SJSA1 (cell line): ENCODE measurements around the gene NHS. TPM values are rescaled to one million over a fixed set of nuclear protein-coding genes. Genes with fewer than 3 reads are reported as not detected.

ENCODE experiments used
- DNase-seq, 2 experiments: peaks; one replicate each; pipeline ENCODE4 v3.0.0-alpha.2; 2015 to 2020; ENCODE audit warnings: low spot score in 2 of 2, low read depth in 1 of 2
- H3K27ac ChIP-seq: fragments of 250-450 bp; sonication (Bioruptor Pico); 2 replicates; pipeline ENCODE4 v1.5.1; 2020; ENCODE audit warnings: mild to moderate bottlenecking, moderate library complexity
- H3K27me3 ChIP-seq: fragments of 250-450 bp; sonication (Bioruptor Pico); replicated peaks from 2 replicates; pipeline ENCODE4 v1.5.1; 2020; ENCODE audit warnings: mild to moderate bottlenecking, moderate library complexity
- H3K36me3 ChIP-seq: fragments of 250-450 bp; sonication (Bioruptor Pico); 2 replicates; pipeline ENCODE4 v1.5.1; 2020; ENCODE audit warnings: mild to moderate bottlenecking
- H3K4me1 ChIP-seq: fragments of 250-450 bp; sonication (Bioruptor Pico); replicated peaks from 2 replicates; pipeline ENCODE4 v1.6.1; 2021; ENCODE audit warnings: mild to moderate bottlenecking
- H3K4me3 ChIP-seq: fragments of 250-450 bp; sonication (Bioruptor Pico); 2 replicates; pipeline ENCODE4 v1.5.1; 2020; ENCODE audit warnings: mild to moderate bottlenecking
- H3K9me3 ChIP-seq: fragments of 250-450 bp; sonication (Bioruptor Pico); replicated peaks from 2 replicates; pipeline ENCODE4 v1.5.1; 2020; ENCODE audit warnings: mild to moderate bottlenecking
- total RNA-seq: library from RNA; depleted of rRNA; stranded (reverse); fragments of >200 nt; shearing (Covaris generic); gene quantifications from 2 replicates; pipeline ENCODE4 v1.2.3, GENCODE V29; 2014

NHS gene
- total RNA-seq, 1 experiment from 2014 or later = 2.6 TPM

DNA sequence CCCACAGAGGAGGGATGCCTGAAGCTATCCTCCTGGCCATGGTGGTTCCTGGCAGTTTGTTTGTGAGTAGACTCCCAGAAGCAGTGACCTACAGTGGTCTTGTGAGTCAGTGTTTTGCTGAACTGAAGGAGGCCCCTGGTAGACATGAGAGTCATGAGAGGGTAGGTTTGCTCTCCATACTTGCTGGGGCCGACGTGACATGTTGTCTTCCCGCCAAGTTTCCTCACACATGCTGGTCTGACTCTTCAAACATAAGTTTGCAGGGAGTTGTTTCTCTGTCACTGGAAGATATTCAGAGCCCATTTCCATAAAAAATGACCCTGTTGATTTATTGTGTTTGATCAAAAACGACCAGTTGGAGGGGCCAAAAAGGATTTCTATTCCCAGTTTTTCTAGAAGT lies 231.2 kb downstream of the NHS start:
- H3K27me3 ChIP-seq = no peaks in the 10 kb centered on the region
- H3K27ac ChIP-seq = no peak overlapping the region
- no peak for DNase-seq
- no peaks in the 10 kb centered on the region for H3K9me3 ChIP-seq
- H3K36me3 ChIP-seq = no peaks in the 10 kb centered on the region
- H3K4me3 ChIP-seq = no peak overlapping the region
- no peaks in the 10 kb centered on the region for H3K4me1 ChIP-seq

DNA sequence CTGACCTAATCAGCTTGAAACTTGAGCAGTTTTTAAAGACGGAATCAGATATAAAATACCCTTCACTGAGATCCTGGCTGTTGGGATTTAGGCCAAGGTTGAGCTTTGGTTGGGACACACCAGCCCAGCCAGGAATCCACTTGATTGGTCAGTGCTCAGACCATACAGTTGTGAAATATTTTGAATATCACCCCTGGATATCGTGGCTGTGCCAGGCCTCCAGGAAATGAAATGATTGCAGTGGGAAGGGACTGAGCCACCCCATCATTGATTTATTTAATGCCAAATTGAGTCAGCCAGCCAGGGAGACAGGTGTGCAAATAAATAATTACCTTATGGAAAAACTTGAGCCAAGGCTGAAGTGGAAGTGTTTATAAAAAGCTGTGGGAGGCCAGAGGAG lies 233.9 kb downstream of the NHS start:
- no peaks in the 10 kb centered on the region for H3K27me3 ChIP-seq
- H3K4me1 ChIP-seq = no peaks in the 10 kb centered on the region
- no peaks in the 10 kb centered on the region for H3K9me3 ChIP-seq
- H3K36me3 ChIP-seq = no peaks in the 10 kb centered on the region
- DNase-seq = no peak
- no peak overlapping the region for H3K27ac ChIP-seq
- H3K4me3 ChIP-seq = no peak overlapping the region

DNA sequence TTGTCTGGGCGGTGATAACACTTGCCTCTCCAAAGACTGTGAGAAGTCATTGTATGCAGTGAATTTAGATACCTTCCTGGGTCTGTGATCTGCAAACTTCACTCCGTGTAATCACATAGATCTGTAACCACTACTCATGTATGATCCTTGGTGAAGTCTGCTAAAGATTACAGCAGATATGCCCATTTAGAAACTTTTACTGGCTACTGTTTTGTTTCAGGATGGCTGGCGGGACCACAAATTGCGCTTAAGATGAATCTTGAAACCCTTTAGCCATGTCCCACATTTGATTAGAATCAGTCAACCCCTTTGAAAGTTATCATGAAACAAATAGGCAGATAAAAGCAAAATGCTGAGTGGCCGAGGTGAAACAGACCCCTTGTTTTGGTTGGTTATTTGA lies 235.8 kb downstream of the NHS start:
- no peaks in the 10 kb centered on the region for H3K36me3 ChIP-seq
- no peaks in the 10 kb centered on the region for H3K27me3 ChIP-seq
- no peak for DNase-seq
- H3K9me3 ChIP-seq = no peaks in the 10 kb centered on the region
- peaks cover 5% of the 10 kb centered on the region; the same call in 1 of the 2 replicates for H3K4me1 ChIP-seq
- no peak overlapping the region for H3K4me3 ChIP-seq
- H3K27ac ChIP-seq = no peak overlapping the region

DNA sequence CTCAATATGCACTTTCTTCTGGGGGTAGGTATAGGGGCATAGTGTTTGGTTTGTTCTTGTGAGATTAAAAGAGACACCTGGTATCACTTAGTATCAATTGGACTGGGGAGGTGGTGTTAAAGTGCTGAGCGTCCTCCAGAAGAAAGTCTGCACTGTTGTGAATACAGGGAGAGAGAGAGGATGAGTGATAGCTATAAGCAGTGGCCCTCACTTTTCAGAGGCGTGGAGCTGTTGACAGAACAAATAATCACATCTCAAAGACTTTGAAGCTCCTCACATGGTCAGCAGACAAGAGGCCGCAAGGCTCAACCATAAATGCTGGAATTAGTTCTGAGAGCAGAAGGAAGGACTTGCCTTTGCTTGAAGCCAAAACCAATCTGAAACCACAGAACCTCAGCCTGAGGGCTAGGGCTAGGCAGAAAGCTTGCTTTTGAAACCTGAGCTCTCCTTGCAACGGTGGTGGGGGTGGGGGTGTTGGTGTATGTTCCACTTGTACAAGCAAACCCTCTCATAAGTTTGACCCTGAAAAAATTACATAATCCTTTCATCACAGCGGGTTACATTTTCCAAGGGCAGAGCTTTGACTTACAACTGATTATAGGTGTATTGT lies 239.1 kb downstream of the NHS start:
- H3K9me3 ChIP-seq = no peaks in the 10 kb centered on the region
- no peaks in the 10 kb centered on the region for H3K36me3 ChIP-seq
- no peak for DNase-seq
- no peak overlapping the region for H3K27ac ChIP-seq
- H3K27me3 ChIP-seq = no peaks in the 10 kb centered on the region
- H3K4me1 ChIP-seq = peaks cover 23% of the 10 kb centered on the region
- no peak overlapping the region for H3K4me3 ChIP-seq

DNA sequence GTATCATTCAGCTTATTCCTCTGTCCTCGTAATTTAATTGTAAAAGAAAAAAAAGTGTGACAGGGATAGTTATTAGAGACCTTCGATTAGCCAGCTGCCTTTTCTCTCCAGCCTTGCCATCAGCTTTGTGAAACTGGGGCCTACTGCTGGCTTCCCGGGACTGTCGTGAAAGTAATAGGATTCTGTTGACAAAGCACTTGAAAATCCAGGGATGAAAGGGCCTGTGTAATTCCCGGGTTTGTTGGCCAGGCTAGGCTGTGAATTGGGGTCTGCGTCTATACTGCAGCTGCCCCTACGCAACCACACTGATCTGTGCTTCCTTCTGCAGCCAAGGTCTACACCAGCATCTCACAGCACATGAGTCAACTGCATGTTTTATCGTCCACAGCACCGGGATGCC lies 241.9 kb downstream of the NHS start:
- peaks cover 33% of the 10 kb centered on the region for H3K4me1 ChIP-seq
- no peaks in the 10 kb centered on the region for H3K36me3 ChIP-seq
- no peaks in the 10 kb centered on the region for H3K9me3 ChIP-seq
- no peak overlapping the region for H3K4me3 ChIP-seq
- H3K27me3 ChIP-seq = no peaks in the 10 kb centered on the region
- no peak for DNase-seq
- H3K27ac ChIP-seq = no peak overlapping the region

DNA sequence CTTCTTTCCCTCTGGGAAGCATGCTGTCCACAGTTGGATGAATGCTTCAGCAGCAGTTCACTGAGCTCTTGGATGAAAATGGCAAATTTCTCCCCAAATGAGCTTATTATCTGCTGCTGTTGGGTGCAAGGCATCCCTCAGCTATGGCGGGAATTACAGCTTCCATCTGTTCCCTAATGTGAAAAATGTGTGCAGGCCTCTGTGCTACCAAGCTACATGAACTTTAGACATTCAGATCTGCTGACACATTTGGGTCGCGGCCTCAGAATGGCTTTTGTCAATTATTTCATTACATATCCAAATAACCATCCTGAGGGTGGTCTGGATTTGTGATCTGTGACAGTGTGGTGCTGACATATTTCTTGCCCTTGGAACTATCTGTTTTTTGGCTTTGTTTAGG lies 242.8 kb downstream of the NHS start:
- peak; percentile 36 to 43 for DNase-seq
- Histone ChIP-seq H3K9me3 (no peaks in the 10 kb centered on the region), H3K4me1 (peaks cover 39% of the 10 kb centered on the region), H3K27ac (no peak overlapping the region), H3K27me3 (no peaks in the 10 kb centered on the region), H3K36me3 (no peaks in the 10 kb centered on the region), H3K4me3 (no peak overlapping the region)

DNA sequence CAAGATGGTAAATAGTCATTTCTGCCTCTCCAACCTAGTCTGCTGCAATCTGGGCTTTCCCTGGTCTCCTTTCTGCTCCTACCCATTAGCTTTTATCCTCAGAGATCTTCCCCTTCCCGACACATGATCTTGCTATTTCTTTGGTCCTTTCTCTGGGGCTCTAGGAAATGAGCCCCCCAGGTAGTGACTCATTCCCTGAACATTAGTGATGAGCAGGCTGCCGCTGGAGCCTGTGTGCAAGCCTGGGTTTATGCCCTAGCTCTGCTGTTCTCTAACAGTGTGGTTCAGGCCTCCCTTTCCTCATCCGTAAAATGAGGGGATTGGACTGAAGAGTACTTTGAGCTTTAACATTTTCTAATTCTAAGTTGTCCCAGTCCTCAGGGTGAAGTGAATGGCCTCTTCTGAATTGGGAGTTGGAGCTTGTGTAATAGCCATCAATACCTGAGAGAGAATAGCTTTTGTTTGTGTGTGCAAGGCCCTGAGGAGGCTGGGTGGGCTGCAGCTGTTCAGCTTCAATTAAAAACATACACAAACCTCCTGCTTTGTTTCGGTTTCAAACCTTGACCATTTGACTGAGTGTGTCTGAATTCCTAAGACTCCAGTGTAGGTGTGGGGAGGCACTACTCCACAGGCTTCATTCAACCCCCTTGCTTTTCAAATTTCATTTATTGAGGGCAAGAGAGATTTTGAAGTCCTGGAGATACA lies 246.7 kb downstream of the NHS start:
- peak in 1 of 2 experiments; percentile 31 for DNase-seq
- H3K27ac ChIP-seq = 0 out of 2 replicates have a peak overlapping the region, but pooled peaks have one; percentile 21
- H3K36me3 ChIP-seq = no peaks in the 10 kb centered on the region
- no peaks in the 10 kb centered on the region for H3K27me3 ChIP-seq
- H3K4me1 ChIP-seq = peaks cover 34% of the 10 kb centered on the region
- H3K9me3 ChIP-seq = no peaks in the 10 kb centered on the region
- no peak overlapping the region for H3K4me3 ChIP-seq

DNA sequence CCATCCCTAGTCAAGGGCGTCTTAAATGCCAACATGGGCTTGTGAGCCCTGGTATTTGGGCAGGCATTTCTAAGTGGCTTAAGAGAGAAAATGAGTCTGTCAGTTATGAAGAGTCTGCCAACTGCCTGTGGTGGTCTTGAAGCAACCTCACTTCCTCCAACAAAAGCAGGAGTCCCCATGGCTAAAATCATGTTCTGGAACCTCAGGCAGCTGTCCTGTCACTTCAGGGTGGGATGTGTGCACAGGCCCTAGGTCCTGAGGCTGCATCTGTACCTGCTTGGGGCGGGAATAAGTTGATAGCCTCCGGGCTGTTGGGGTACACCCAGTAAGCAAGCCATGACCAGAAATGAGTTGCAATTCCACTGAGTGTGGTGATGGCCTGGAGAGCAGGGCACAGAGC lies 247.3 kb downstream of the NHS start:
- H3K27ac ChIP-seq = 0 out of 2 replicates have a peak overlapping the region, but pooled peaks have one; percentile 21

DNA sequence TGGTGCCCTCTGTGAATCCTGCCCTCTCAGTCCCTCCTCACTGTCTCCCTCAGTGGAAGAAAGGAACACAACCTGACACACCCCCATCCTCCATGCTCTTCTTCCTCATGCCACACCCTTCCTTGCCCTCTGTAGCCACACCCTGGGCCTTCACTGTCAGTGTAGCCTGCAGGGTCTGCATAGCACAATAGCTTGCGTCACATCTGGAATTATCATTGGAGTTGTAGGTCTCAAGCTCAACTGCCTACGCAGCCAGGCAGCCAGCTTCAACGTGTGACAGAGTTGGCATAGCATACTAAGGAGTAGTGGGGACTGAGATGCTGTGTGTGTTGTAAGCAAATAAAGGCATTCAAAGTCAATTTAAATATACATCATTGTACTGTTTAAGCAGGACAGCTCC lies 248.8 kb downstream of the NHS start:
- no peaks in the 10 kb centered on the region for H3K36me3 ChIP-seq
- no peaks in the 10 kb centered on the region for H3K27me3 ChIP-seq
- H3K9me3 ChIP-seq = no peaks in the 10 kb centered on the region
- H3K27ac ChIP-seq = no peak overlapping the region
- no peak for DNase-seq
- peaks cover 17% of the 10 kb centered on the region for H3K4me1 ChIP-seq
- H3K4me3 ChIP-seq = no peak overlapping the region

More for the DNA sequence above, 247.3 kb downstream of the NHS start:
- H3K4me1 ChIP-seq = peaks cover 31% of the 10 kb centered on the region
- H3K4me3 ChIP-seq = no peak overlapping the region
- DNase-seq = no peak
- H3K27me3 ChIP-seq = no peaks in the 10 kb centered on the region
- no peaks in the 10 kb centered on the region for H3K36me3 ChIP-seq
- no peaks in the 10 kb centered on the region for H3K9me3 ChIP-seq

DNA sequence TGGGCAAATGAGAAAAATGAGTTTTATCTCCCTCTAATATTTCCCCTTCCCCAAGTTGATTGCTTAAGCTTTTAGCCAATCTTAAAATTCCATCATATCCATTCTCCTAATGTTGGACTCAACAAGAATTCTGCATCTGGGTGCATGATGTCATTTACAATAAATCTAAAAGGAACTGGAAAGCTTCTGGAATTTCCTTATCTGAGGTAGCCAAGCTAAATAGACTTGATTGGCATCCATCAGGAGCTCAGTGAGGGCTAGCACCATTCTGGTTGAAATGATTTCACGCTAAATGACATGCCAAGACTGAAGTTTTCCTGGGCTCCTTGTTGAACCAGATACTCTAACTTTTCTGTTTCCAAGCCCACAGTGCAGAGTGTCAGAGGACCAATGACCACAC lies 252.0 kb downstream of the NHS start:
- H3K27me3 ChIP-seq = no peaks in the 10 kb centered on the region
- H3K27ac ChIP-seq = no peak overlapping the region
- peaks cover 5% of the 10 kb centered on the region for H3K4me1 ChIP-seq
- no peaks in the 10 kb centered on the region for H3K36me3 ChIP-seq
- H3K9me3 ChIP-seq = no peaks in the 10 kb centered on the region
- H3K4me3 ChIP-seq = no peak overlapping the region
- DNase-seq = no peak

DNA sequence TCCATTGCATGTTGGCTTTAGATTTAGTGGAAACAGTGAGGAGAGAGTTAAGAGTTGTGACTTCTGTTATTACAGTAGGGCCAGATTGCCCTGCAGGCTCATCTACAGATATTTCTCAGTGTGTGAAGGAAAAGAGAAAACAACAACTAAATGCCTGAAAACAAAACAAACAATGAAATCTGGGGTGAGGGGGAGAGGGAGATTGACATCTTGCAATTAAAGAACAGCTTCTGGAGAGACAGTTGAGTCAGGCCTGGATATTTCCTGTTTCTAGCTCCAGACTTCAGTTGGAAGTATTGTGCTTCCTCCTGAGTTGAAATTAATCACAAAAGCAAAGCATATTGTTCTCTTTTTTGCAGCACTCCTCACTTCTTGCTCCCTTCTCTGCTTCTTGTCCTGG lies 254.0 kb downstream of the NHS start:
- Histone ChIP-seq H3K27me3 (no peaks in the 10 kb centered on the region), H3K4me1 (peaks cover 10% of the 10 kb centered on the region), H3K4me3 (no peak overlapping the region), H3K36me3 (no peaks in the 10 kb centered on the region), H3K27ac (no peak overlapping the region), H3K9me3 (no peaks in the 10 kb centered on the region)
- no peak for DNase-seq

DNA sequence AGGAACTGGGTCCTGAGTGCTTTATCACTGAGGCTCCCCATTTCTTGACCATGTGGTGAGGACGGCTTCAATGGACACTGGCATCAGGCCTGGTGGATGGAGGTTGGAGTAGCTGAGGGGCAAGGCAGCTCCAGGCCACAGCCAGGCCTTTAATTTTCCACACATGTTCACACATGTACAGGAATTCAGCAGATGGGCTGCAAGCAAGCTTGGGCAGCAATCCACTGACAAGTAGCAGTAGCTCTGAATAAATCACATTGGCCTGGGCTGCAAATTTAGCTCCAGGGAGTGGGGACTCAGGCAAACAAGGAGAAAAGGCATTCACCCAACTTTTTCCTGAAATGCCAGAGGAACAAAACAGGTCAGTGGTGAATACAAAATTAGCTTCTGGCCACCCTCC lies 254.5 kb downstream of the NHS start:
- DNase-seq = no peak
- no peaks in the 10 kb centered on the region for H3K9me3 ChIP-seq
- H3K36me3 ChIP-seq = no peaks in the 10 kb centered on the region
- H3K27ac ChIP-seq = no peak overlapping the region
- peaks cover 15% of the 10 kb centered on the region for H3K4me1 ChIP-seq
- H3K27me3 ChIP-seq = no peaks in the 10 kb centered on the region
- H3K4me3 ChIP-seq = no peak overlapping the region

DNA sequence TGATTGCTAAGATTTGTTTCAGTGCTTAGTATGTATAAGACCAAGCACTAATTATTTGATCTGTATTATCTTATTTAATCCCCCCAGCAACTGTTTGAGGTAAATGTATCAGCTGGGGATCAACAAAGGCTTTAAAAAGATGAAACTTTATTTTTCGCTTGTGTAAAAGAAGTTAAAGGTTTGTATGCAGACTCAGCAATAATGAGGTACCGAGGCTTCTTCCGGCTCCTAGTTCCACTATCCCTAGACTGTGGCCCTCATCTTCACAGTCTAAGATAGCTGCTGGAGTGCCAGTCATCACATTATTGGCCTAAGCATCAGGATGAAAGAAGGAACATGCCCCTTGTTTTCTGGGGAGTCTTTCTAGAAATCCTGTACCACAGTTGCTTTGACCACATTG lies 256.6 kb downstream of the NHS start:
- H3K36me3 ChIP-seq = no peaks in the 10 kb centered on the region
- no peak overlapping the region for H3K27ac ChIP-seq
- H3K4me3 ChIP-seq = no peak overlapping the region
- no peaks in the 10 kb centered on the region for H3K9me3 ChIP-seq
- peaks cover 26% of the 10 kb centered on the region for H3K4me1 ChIP-seq
- no peaks in the 10 kb centered on the region for H3K27me3 ChIP-seq
- DNase-seq = no peak

DNA sequence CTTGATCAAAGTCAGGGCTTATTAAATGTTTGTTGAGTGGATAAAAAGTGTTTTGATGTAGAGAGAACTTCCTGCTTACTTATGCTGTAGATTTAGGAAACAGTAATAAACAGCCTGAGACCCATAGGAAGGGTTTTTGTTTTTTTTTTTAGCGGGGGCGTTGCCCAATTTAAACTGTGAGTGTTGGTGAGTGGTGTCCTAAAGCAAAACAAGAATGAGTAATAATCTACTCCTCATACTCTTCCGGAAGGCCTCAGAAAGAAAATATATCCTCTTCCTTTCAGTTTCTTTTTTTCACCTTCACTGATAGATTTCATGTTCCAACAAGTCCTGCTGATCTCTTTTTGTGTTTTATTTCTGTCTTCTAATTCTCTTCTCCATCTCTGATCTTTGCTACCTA lies 257.9 kb downstream of the NHS start:
- Histone ChIP-seq H3K4me1 (peaks cover 26% of the 10 kb centered on the region), H3K4me3 (no peak overlapping the region), H3K36me3 (no peaks in the 10 kb centered on the region), H3K9me3 (no peaks in the 10 kb centered on the region), H3K27me3 (no peaks in the 10 kb centered on the region), H3K27ac (peak overlapping the region; percentile 38; the same call in 1 of the 2 replicates)
- peak in 1 of 2 experiments; percentile 32 for DNase-seq
